Right hindlimb (tissue), 1 donor: Measurements from ENCODE around the gene SEMA3G.

Experiments
- DNase-seq: peaks from one replicate; pipeline ENCODE4 v3.0.0-alpha.2; 2018

Gene SEMA3G

DNA sequence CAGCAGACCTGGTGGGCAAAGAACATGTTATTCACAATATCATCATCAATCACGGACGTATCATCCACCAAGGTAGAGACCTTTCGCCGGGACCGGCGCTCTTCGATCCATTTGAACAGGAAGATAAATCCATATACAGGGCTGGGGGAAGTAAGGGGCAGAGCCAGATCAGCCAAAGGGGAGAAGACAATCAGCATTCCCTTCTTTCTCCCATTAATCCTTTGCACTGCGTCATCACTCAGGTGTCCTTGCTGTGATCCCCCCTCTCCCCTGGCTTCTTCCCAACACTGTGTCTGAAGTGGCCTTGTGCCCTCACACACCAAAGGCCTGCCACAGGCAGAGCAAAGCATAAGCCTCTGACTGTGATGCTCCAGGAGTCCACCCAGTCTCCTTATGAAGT is 36.4 kb downstream of the SEMA3G start:
- peak; percentile 21 for DNase-seq

DNA sequence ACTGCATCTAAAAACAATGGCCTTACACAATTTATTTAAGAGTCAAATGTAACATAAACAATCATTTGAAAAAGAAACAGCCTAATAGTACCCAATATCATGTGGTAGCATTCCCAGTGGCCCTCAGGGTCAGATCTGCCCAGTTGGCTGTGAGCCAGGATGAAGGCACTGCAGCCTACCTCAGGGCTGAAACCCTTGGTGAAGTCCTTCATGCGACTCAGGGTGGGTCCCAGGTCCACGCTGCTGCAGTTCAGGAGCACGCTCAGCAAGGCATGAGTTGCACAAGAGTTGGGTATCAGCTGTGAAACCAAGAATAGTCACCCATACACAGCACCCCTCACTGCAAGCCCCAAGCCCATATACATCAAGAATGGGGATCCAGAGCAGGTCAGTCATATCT is 37.1 kb downstream of the SEMA3G start:
- DNase-seq, result peak; percentile 20

DNA sequence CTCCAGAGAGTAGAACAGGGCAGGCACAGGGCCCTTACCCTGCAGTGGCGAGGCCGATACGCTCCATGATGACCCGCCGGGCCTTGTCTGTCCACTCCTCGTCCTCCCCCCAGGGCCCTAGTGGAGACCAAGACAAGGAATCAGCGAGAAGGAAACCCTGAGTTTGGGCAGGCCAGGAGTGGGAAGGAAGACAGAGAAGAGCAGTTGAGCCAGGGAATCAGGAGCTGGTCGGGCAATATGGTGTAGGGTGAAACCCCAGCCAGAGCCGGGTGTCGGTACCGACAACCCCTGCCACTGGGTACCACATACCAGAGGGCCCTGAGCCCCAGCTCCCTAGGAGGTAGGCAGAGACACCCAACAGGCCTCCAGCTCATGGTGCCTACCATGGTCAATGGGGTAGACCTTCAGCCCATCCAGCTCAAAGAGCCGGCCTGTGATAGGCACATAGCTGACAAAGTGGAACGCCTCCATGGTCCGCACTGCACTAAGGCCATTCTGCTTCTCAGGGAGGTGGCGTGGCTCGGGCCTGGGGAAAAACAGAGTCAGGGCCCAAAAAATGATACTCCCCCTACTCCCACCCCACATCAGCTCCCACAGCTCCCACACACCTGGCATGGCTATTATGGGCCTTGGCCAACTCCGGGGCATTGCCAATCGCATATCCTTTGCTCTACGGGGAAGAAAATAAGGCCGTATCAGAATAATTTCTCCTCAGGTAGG is 38.0 kb downstream of the SEMA3G start:
- peak; percentile 23 for DNase-seq

DNA sequence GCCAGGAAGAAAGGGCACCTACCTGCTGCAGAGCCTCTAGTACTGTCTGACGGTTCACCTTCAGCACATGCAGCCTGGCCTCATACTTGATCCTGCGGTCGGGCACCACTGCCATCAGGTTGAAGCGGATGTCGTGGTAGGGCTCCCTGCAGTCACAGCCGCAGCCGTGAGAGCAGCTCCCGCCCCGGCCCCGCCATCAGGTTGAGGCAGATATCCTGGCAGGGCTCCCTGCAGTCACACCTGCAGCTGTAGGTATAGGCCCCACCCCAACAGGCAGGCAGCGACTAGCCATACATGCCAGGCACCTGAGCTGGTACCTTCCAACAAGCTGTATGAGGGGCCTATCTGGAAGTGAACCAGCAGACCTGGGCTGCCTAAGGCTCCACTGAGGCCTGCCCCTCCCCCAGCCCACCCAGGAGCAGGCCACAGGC is 38.7 kb downstream of the SEMA3G start:
- DNase-seq, result peak; percentile 27

DNA sequence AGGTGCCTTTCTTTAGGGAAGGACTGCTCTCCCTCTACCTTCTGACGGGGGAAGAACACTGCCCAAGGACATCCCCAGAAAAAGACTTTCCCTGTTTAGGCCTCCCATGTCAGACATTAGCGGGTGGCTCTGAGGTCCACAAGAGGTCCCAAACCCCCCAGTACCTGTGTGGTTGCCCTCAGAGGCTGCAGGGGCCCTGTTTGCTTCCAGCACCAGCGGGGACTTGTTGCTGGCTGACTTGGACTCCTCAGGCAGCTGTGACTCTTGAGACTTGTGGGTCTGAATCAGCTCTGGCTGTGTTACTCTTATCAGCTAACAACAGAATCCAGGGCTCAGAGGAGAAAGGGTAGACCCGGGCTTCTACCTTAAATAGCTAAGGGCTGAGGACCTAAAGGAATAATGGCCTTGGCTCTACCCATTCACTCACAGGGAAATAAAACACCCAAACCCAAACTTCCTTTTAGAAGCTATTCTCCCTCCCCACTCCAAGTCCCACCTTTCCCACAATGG is 39.2 kb downstream of the SEMA3G start:
- DNase-seq, result peak; percentile 11

DNA sequence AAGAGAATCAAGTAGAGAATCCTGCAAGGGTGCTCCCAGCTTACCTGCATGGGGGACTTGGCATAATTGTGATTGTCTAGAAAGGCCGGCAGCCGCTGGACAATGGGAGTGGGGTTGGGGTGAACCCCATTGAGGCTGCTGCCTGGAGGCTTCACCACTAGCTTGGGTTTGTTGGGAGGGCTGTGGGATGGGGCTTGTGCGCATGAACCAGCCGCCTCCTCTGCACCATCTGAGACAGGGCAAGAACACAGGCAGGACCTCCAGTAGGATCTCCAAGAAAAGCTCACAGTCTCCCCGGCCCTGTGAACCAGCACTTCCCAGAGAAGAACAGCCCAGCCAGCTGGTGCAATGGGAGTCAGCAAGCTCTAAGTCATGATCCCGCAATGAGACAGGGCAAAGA is 39.8 kb downstream of the SEMA3G start:
- DNase-seq, result peak; percentile 8

DNA sequence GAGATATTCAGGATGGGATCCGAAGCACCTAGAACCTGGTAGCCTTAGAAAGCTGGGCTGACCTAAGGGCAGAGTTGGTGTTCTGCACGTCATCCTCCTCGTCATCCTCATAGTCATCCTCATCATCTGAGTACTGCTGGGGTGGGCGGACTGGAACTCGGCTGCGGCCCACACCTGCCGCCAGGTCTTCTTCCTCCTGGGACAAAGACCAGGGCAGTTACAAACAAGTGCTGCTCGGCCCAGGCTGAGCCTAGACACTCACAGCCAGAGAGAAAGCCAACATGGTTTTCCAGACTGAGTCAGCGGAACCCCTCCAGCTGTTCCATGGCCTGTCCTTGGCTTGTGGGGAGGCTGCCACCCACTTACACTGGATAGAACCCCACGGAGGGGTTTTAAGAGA is 40.5 kb downstream of the SEMA3G start:
- DNase-seq, result peak; percentile 11

DNA sequence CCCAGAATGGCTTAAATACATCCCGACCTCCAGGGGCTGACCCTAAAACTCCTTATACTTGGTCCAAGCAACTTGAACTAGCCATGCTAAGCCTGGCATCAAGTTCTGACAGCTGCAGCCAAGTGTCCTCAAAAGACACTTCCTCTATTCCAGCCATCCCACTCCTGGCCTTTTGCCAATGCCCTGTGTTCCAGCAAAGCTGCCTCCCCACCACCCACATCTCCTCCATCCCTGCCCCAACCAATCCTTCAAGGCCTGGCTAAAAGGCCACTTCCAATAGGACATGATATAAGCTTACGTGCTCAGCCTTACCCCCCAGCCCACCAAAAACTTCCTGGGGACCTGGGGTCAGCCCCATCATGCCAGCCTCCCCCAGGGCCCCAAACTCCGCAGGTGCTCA is 40.9 kb downstream of the SEMA3G start:
- DNase-seq, result peak; percentile 18

DNA sequence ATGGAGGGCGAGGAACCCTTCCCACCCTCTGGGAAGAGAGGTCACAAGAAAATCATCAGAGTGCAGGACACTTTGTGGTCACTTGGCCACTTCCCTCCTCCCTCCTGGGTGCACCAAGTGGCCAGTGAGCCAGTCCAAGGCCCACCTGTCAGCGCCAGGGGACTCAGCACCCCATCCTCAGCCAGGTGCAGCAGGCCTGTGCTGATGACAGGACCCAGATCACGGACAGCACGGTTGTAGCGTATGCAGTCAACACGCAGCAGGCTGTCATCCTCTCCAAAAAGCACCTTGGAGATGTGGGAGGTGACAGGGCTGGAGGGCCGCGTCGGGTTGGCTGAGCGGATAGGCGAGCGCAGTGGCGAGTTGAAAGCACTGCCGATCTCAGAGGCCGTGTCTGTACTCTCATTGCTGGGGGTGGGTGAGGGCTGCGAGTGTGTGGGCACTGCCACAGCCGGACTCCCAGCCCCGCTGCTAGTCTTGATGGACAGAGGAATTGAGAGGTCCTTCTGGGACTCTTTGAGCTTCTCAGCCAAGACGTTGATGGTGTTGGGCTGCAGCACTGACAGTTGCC is 41.5 kb downstream of the SEMA3G start:
- peak; percentile 15 for DNase-seq

DNA sequence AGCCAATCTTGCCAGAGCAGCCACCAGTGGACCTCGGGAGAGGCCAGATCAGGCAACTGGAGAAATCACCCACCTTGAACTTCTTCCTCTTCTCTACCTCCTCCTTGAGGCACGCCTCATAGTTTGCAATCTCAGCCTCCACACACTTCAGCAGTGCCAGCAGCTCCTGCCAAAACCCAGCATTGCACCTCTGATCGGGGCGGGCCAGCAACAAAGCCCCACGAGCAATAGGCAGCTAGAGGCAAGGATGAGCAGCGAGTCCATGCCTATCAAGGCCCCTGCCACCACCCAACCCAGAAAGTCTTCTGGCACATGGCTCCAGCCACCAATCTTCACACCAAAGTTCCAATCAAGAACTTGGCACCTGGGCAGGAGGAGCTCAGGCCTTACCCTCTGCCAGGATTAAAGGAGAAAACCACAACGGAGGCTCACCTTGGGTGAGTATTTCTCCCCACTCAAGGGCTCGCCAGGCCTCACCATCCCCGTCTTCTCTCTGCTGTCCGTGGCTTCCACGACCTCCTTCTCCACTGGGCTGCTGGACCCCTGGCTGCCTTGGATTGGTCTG is 42.1 kb downstream of the SEMA3G start:
- peak; percentile 7 for DNase-seq

DNA sequence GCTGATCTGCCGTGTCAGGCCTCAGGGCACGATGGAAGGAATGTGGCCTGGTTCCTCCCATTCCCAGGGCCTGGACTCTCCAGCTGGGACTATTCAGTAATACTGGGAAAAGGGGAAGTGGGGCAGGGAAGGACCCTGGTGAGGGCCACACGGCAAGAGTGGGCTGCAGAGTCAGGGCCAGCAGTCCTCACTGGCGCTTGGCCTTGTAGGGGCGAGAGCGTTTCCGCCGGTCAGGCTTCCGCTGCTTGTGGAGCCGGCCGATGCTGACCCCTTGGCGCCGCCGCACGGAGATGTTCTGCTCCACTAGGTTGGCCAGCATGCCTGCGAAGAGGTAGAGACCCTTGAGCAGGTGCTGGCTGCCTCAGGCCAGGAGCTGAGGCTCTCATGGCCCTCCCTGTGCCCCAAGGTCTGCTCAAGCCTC is 42.8 kb downstream of the SEMA3G start:
- DNase-seq, result peak; percentile 19

DNA sequence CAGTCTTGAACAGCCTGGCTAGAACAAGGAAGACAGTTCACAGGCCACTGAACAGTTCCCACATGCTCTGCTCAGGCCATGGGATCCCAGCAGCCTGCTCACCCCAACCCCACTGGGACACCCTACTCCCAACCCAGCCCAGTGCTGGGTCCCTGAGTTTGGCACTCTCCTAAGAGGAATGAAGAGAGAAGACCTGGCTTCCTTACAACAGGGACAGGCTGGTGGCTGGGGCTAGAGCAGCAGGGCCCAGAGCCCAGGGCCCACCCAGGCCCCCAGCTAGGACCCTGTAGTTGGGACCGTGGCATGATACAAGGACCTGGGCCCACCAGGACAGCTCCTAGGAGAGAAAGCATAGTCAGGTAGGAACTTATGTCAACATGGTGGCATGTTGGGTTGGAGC is 43.4 kb downstream of the SEMA3G start:
- DNase-seq, result peak; percentile 15

DNA sequence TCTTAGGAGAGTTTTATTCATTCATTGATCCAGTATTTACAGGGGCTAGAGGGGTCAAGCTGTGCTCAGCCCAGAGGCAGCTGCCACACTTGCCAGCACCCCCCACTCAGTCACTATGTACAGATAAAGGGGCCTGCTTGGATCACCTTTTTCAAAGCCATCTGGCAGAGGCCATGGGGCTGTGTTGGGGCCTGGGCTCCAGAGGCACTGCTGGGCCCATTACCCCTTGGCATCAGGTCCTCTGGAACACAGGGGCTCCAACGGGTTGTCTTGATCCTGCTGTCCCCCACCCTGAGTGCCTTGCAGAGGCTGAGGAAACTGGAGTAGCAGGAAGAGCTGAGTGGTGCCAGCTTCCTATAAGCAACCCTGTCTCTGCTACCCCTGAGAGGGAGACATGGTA is 43.9 kb downstream of the SEMA3G start:
- DNase-seq, result peak; percentile 15

DNA sequence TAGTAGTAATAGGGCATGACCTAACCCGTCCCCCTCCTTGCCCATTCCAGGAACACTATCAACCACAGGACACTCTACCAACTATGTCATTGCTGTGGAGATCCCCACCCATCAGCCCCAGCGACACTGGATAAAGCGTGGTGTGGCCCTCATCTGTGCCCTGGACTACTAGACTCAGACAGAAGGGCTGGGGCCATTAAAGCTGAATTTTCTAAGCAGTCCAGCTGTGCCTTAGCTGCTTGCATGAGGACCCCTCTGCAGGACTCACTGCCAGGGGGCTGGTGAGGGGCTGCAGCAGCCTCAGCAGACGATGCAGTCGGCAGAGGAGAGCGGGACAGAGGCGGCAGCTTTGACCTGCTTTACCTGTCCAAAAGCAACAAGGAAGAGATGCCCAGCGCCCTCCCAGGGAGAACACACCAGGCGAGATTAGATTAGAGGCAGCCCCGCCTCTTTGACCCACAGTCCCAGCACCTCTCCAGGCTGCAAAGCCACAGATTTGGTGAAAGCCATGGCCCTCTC is 44.6 kb downstream of the SEMA3G start:
- DNase-seq, result no peak

DNA sequence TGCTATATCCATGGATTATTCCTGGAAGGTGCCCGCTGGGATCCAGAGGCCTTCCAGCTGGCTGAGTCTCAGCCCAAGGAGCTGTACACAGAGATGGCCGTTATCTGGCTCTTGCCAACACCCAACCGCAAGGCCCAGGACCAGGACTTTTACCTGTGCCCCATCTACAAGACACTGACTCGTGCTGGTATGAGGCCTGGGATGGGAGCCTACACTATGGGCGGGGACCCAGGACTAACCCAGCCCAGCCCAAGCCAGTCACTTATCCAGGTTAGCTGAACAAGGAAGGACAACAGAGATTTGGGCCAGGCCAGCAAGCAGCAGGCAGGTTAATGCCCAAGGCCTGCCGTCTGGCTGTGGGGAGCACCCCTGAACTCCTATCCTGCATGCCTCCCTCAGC is 45.3 kb downstream of the SEMA3G start:
- peak; percentile 15 for DNase-seq

DNA sequence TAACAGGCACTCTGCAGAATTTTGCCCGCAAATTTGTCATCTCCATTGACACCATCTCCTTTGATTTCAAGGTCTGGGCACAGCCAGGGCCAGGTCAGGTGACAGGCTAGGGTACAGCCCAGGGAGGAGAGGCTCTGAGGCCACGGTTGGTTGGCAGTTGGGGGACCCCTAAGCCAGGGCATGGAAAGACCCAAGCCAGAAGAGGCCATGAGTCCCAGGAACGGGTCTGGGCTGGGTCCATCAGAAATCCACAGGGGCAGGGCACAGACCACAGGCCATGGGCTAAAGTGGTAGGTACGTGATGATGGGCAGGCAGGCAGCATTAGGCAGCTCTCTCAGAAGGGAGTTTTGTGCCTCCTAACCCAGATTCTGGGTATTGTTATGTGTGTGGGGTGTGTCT is 45.8 kb downstream of the SEMA3G start:
- DNase-seq, result peak; percentile 16

DNA sequence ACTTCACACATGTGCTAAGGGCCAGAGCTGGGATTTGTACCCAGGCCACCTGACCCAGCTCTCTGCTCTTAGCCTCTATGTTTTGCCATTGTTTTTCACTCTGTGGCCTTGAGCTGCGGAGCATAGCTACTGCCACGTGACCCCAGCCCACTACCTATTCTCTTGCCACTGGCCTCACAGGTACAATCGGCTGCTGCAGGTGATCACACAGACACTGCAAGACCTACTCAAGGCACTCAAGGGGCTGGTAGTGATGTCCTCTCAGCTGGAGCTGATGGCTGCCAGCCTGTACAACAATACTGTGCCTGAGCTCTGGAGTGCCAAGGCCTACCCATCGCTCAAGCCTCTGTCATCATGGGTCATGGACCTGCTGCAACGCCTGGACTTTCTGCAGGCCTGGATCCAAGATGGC is 46.2 kb downstream of the SEMA3G start:
- DNase-seq, result no peak

DNA sequence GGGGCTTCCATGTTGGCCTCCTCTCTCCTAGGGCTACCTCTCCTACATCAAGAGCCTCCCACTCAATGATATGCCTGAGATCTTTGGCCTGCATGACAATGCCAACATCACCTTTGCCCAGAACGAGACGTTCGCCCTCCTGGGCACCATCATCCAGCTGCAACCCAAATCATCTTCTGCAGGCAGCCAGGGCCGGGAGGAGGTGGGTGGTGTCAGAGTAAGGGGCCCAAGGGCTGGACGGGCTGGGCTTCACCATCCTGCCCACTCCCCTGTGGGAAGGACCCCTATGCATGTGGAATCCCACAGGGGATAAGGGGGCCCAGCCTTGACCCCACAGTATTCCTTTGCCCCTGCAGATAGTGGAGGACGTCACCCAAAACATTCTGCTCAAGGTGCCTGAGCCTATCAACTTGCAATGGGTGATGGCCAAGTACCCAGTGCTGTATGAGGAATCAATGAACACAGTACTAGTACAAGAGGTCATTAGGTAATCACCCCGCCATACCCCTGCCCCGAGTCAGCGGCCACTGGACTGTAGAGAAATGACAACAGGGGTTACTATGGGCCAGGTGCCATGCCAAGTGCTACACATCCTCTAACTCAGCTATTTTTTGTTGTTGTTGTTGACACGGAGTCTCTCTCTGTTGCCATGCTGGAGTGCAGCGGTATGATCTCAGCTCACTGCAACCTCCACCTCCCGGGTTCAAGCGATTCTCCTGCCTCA is 47.1 kb downstream of the SEMA3G start:
- DNase-seq, result peak; percentile 18

DNA sequence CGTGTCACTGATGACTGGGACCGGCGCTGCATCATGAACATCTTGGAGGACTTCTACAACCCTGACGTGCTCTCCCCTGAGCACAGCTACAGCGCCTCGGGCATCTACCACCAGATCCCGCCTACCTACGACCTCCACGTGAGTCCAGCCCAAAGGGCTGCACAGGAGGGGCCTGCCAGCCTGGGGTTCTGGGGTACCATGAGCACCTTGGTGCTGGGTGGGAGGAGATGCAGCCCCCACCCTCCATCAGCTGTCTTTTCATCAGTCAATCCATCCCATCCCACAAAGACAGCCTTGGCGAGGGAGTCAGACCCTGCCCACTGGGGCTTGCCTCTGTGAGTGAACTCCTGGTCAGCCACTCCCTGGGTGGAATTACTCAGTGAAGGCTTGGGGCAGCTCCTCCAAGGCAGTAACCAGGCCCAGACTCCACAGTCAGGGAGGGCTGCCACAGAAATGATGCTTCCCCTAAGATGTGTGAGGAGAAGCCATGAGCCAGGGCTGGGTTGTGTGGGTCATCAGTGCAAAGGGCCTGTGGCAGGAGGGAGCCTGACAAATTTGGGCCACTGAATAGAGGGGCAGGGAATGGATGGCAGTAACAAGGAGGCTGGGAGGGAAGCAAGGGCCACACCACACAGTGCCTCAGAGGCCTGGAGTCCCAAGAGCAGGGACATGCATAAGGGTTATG is 47.9 kb downstream of the SEMA3G start:
- DNase-seq, result no peak

DNA sequence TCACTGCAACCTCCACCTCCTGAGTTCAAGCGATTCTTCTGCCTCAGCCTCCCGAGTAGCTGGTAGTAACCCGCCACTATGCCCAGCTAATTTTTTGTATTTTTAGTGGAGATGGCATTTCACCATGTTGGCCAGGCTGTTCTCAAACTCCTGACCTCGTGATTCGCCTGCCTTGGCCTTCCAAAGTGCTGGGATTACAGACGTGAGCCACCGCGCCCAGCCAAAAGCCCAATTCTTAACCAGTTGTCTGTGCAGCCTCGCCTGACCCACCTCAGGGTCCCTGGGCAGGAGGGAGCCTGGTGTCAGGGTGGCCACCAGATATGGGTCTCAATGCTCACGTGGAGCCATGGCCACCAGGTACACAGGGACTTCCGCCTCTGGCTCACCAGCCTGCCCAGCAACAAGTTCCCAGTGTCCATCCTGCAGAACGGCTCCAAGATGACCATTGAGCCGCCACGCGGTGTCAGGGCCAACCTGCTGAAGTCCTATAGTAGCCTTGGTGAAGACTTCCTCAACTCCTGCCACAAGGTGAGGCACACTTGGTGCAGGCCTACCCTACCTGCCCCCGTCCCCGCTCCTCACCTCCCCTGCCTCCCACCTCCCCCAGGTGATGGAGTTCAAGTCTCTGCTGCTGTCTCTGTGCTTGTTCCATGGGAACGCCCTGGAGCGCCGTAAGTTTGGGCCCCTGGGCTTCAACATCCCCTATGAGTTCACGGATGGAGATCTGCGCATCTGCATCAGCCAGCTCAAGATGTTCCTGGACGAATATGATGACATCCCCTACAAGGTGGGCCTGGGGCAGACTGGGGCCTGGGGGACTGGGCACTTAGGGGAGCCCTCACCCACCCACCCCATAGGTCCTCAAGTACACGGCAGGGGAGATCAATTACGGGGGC is 48.6 kb downstream of the SEMA3G start:
- peak; percentile 14 for DNase-seq

DNA sequence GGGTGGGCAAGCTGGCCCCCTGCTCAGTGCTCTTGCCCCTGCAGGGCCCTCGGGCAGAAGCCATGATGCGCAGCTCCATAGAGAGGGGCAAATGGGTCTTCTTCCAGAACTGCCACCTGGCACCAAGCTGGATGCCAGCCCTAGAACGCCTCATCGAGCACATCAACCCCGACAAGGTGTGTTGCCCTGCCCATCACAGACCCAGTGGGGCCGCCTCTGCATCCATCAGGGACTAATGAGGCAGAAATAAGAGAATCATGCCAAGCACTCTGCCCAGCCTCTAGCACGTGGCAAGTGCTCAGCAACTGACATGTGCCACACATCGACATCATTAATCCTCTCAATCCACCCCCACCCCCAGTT is 49.4 kb downstream of the SEMA3G start:
- peak; percentile 17 for DNase-seq
